ENCODE results near the gene TMOD1.

- no peak for TF ChIP-seq CTCF (IDR thresholded peaks at IDR 0.05; ENCODE audit: borderline replicate concordance, extremely low read depth, low read length, poor library complexity, severe bottlenecking)
- TF ChIP-seq EZH2 (IDR thresholded peaks at IDR 0.05; ENCODE audit: borderline replicate concordance, low read depth, low read length, severe bottlenecking): no peak
Observed at GRCh38 chr9:97623946-97624345, 122.5 kb downstream of the TMOD1 start.
